Measurements from ENCODE around the gene STK32B. TPM values are rescaled to one million over a fixed set of nuclear protein-coding genes. Genes with fewer than 3 reads are reported as not detected.

The STK32B gene
- total RNA-seq, 1 donor from 2014 or later = 25.9 TPM

- DNase-seq = no peak
These were observed 396.5 kb downstream of the STK32B start for GRCh38 chr4:5447755-5448154.

GRCh38 chr4:5448221-5448620 is 396.9 kb downstream of the STK32B start:
- no peak for DNase-seq

- DNase-seq = no peak
These were observed 400.0 kb downstream of the STK32B start for GRCh38 chr4:5451243-5451642.

- no peak for DNase-seq
These were observed 400.9 kb downstream of the STK32B start for GRCh38 chr4:5452156-5452555.

GRCh38 chr4:5455003-5455585 is 403.8 kb downstream of the STK32B start:
- DNase-seq = no peak

GRCh38 chr4:5456296-5456845 is 405.1 kb downstream of the STK32B start:
- DNase-seq = no peak

- no peak for DNase-seq
These were observed 407.4 kb downstream of the STK32B start for GRCh38 chr4:5458676-5459075.

GRCh38 chr4:5459236-5459635 is 408.0 kb downstream of the STK32B start:
- no peak for DNase-seq

GRCh38 chr4:5460106-5460801 is 409.0 kb downstream of the STK32B start:
- DNase-seq = no peak

- DNase-seq = no peak
These were observed 410.2 kb downstream of the STK32B start for GRCh38 chr4:5461477-5461876.

- DNase-seq = no peak
These were observed 411.1 kb downstream of the STK32B start for GRCh38 chr4:5462254-5462835.

GRCh38 chr4:5462896-5463295 is 411.6 kb downstream of the STK32B start:
- DNase-seq = no peak

- DNase-seq = no peak
These were observed 412.1 kb downstream of the STK32B start for GRCh38 chr4:5463361-5463760.

- no peak for DNase-seq
These were observed 412.8 kb downstream of the STK32B start for GRCh38 chr4:5463936-5464650.

- no peak for DNase-seq
These were observed 414.2 kb downstream of the STK32B start for GRCh38 chr4:5465529-5465928.

GRCh38 chr4:5465956-5466355 is 414.7 kb downstream of the STK32B start:
- DNase-seq = no peak

- no peak for DNase-seq
These were observed 415.8 kb downstream of the STK32B start for GRCh38 chr4:5467111-5467510.

- DNase-seq = no peak
These were observed 418.0 kb downstream of the STK32B start for GRCh38 chr4:5469151-5469775.

GRCh38 chr4:5469861-5470260 is 418.6 kb downstream of the STK32B start:
- no peak for DNase-seq

- DNase-seq = no peak
These were observed 419.3 kb downstream of the STK32B start for GRCh38 chr4:5470318-5471198.

GRCh38 chr4:5471206-5471605 is 419.9 kb downstream of the STK32B start:
- no peak for DNase-seq
